Astrocyte (in vitro differentiated cells and primary cell): Measurements from ENCODE around the gene TAMALIN. TPM values are rescaled to one million over a fixed set of nuclear protein-coding genes. Genes with fewer than 3 reads are reported as not detected.
A peak's percentile ranks its signal among the peaks of the same experiment; 100 is the strongest.

Source experiments
- DNase-seq: peaks from one replicate; pipeline ENCODE4 v3.0.0-alpha.2; 2010; ENCODE audit warnings: low read depth
- FAIRE-seq: peaks from 2 replicates; lab custom pipeline; 2011; peaks lifted over from hg19 to GRCh38; lab: Jason Lieb, UNC
- H2AFZ ChIP-seq: 2 replicates; pipeline ENCODE4 v1.6.0; 2012; ENCODE audit warnings: low read depth, low read length, inconsistent platforms
- H3K27ac ChIP-seq: 2 replicates; pipeline ENCODE4 v1.5.1; 2011; ENCODE audit warnings: low read depth, low read length, inconsistent platforms
- H3K27me3 ChIP-seq: 2 replicates; pipeline ENCODE4 v1.6.0; 2011; ENCODE audit warnings: low read length, inconsistent platforms; ENCODE audit not compliant: insufficient read depth
- H3K36me3 ChIP-seq: 2 replicates; pipeline ENCODE4 v1.5.1; 2011; ENCODE audit warnings: low read length, inconsistent platforms; ENCODE audit not compliant: insufficient read depth
- H3K4me1 ChIP-seq: 2 replicates; pipeline ENCODE4 v1.5.1; 2011; ENCODE audit warnings: low read length, inconsistent platforms; ENCODE audit not compliant: insufficient read depth
- H3K4me2 ChIP-seq: 2 replicates; pipeline ENCODE4 v1.6.0; 2012; ENCODE audit warnings: low read length, inconsistent platforms
- H3K4me3 ChIP-seq: 2 replicates; pipeline ENCODE4 v1.5.1; 2011; ENCODE audit warnings: low read depth, mild to moderate bottlenecking, low read length, inconsistent platforms; ENCODE audit not compliant: insufficient read depth
- H3K79me2 ChIP-seq: 2 replicates; pipeline ENCODE4 v1.6.0; 2012; ENCODE audit warnings: mild to moderate bottlenecking, low read length, inconsistent platforms; ENCODE audit not compliant: insufficient read depth
- H3K9ac ChIP-seq: 2 replicates; pipeline ENCODE4 v1.6.0; 2012; ENCODE audit warnings: mild to moderate bottlenecking, low read length, inconsistent platforms
- H3K9me3 ChIP-seq: 2 replicates; pipeline ENCODE4 v1.5.1; 2012; ENCODE audit warnings: low read depth, mild to moderate bottlenecking, low read length, inconsistent platforms; ENCODE audit not compliant: insufficient read depth
- H4K20me1 ChIP-seq: 2 replicates; pipeline ENCODE4 v1.6.0; 2012; ENCODE audit warnings: low read length, inconsistent platforms; ENCODE audit not compliant: insufficient read depth
- H3K27ac Mint-ChIP-seq: one replicate; pipeline ENCODE4 v1.8.0; 2021; ENCODE audit warnings: mild to moderate bottlenecking, mixed read lengths; ENCODE audit not compliant: unreplicated experiment
- H3K27me3 Mint-ChIP-seq: one replicate; pipeline ENCODE4 v1.8.0; 2021; ENCODE audit warnings: low read depth, mixed read lengths; ENCODE audit not compliant: unreplicated experiment
- H3K36me3 Mint-ChIP-seq: one replicate; pipeline ENCODE4 v1.8.0; 2021; ENCODE audit warnings: low read depth, mixed read lengths; ENCODE audit not compliant: unreplicated experiment
- H3K4me1 Mint-ChIP-seq: one replicate; pipeline ENCODE4 v1.8.0; 2021; ENCODE audit warnings: low read depth, mixed read lengths; ENCODE audit not compliant: unreplicated experiment
- H3K4me3 Mint-ChIP-seq: one replicate; pipeline ENCODE4 v1.8.0; 2021; ENCODE audit warnings: mild to moderate bottlenecking, moderate library complexity, mixed read lengths; ENCODE audit not compliant: unreplicated experiment
- H3K9me3 Mint-ChIP-seq: one replicate; pipeline ENCODE4 v1.8.0; 2021; ENCODE audit warnings: mild to moderate bottlenecking, mixed read lengths; ENCODE audit not compliant: unreplicated experiment
- EZH2 ChIP-seq: IDR thresholded peaks from 2 replicates; pipeline ENCODE4 v1.6.1; 2012; ENCODE audit warnings: mild to moderate bottlenecking, low read length, inconsistent platforms; ENCODE audit not compliant: insufficient read depth
- total RNA-seq: library from RNA; stranded (reverse); gene quantifications from 2 replicates; pipeline ENCODE4 v1.2.1, GENCODE V29; 2021
- TF ChIP-seq, protein P1 (sequence below): IDR thresholded peaks from 2 replicates; pipeline ENCODE4 v1.5.1; 2011; ENCODE audit warnings: low read depth, mild to moderate bottlenecking, inconsistent platforms, low read length, moderate library complexity; ENCODE audit not compliant: insufficient read depth

The TAMALIN gene
- total RNA-seq, 1 donor from 2014 or later = 9.6 TPM

DNA sequence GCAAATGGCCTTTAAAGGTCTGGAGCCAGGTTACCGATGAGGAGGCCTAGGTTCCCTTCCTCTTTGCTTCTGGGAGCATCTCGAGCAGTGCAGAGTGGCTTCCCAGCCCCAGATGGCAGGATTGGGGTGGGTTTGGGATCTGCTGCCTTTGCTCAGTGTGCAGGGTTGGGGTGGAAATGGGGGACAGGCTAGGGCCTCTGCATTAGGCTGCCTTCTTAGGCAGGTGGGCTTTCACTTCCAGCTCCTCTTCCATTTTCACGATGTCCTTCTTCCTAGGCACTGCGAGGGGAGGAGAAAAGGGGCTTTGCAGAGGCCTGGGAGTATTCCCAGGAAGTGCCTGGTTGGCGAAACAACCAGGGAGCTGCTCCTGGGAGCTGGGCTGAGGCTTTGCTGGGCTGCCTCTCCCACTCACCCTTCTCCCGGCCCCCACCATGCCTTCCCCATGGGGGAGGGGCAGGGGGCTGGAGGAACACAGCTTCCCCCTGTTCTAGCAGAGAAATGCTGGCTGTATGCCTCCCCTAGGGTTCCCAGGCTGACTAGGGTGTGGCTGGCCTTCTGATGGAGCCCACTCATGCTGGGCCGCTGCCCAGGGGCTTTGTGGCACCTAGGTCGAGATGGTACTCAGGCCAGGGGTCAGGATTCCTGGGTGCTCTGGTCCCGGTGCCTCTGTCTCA, 46.9 kb downstream of the TAMALIN start:
- Mint-ChIP-seq H3K36me3 (no peaks in the 10 kb centered on the region), H3K9me3 (no peaks in the 10 kb centered on the region), H3K4me1 (peaks cover 4% of the 10 kb centered on the region), H3K27ac (no peak overlapping the region), H3K27me3 (peaks cover 26% of the 10 kb centered on the region), H3K4me3 (no peak overlapping the region)
- H4K20me1 ChIP-seq = peaks cover 32% of the 10 kb centered on the region
- peaks cover 14% of the 10 kb centered on the region for H3K4me1 ChIP-seq
- no peak overlapping the region for H3K4me3 ChIP-seq
- FAIRE-seq = no peak
- H3K79me2 ChIP-seq = no peaks in the 10 kb centered on the region
- H3K27ac ChIP-seq = no peak overlapping the region
- H2AFZ ChIP-seq = no peak overlapping the region
- TF ChIP-seq, protein P1, sequence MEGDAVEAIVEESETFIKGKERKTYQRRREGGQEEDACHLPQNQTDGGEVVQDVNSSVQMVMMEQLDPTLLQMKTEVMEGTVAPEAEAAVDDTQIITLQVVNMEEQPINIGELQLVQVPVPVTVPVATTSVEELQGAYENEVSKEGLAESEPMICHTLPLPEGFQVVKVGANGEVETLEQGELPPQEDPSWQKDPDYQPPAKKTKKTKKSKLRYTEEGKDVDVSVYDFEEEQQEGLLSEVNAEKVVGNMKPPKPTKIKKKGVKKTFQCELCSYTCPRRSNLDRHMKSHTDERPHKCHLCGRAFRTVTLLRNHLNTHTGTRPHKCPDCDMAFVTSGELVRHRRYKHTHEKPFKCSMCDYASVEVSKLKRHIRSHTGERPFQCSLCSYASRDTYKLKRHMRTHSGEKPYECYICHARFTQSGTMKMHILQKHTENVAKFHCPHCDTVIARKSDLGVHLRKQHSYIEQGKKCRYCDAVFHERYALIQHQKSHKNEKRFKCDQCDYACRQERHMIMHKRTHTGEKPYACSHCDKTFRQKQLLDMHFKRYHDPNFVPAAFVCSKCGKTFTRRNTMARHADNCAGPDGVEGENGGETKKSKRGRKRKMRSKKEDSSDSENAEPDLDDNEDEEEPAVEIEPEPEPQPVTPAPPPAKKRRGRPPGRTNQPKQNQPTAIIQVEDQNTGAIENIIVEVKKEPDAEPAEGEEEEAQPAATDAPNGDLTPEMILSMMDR = no peak
- TF ChIP-seq EZH2 = no peak
- H3K36me3 ChIP-seq = no peaks in the 10 kb centered on the region
- H3K9me3 ChIP-seq = no peaks in the 10 kb centered on the region
- H3K9ac ChIP-seq = no peak overlapping the region
- peak; percentile 23 for DNase-seq
- H3K4me2 ChIP-seq = no peak overlapping the region
- no peaks in the 10 kb centered on the region for H3K27me3 ChIP-seq

DNA sequence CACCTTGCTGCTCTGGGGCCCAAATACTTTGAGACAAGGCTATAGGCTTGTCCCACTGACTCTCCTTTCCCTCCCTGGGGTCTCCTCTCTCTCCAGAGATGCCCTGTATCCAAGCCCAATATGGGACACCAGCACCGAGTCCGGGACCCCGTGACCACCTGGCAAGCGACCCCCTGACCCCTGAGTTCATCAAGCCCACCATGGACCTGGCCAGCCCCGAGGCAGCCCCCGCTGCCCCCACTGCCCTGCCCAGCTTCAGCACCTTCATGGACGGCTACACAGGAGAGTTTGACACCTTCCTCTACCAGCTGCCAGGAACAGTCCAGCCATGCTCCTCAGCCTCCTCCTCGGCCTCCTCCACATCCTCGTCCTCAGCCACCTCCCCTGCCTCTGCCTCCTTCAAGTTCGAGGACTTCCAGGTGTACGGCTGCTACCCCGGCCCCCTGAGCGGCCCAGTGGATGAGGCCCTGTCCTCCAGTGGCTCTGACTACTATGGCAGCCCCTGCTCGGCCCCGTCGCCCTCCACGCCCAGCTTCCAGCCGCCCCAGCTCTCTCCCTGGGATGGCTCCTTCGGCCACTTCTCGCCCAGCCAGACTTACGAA, 47.6 kb downstream of the TAMALIN start:
- H3K27me3 ChIP-seq = no peaks in the 10 kb centered on the region
- no peak overlapping the region for H3K9ac ChIP-seq
- Mint-ChIP-seq H3K4me1 (peaks cover 4% of the 10 kb centered on the region), H3K27ac (no peak overlapping the region), H3K4me3 (no peak overlapping the region), H3K36me3 (no peaks in the 10 kb centered on the region), H3K9me3 (no peaks in the 10 kb centered on the region), H3K27me3 (peaks cover 23% of the 10 kb centered on the region)
- no peak overlapping the region for H3K27ac ChIP-seq
- FAIRE-seq (no peak), DNase-seq (no peak)
- TF ChIP-seq EZH2 = no peak
- TF ChIP-seq, protein P1 = no peak
- H3K9me3 ChIP-seq = no peaks in the 10 kb centered on the region
- no peaks in the 10 kb centered on the region for H3K79me2 ChIP-seq
- no peaks in the 10 kb centered on the region for H3K36me3 ChIP-seq
- no peak overlapping the region for H3K4me3 ChIP-seq
- H2AFZ ChIP-seq = no peak overlapping the region
- H3K4me2 ChIP-seq = no peak overlapping the region
- H4K20me1 ChIP-seq = peaks cover 32% of the 10 kb centered on the region
- peaks cover 14% of the 10 kb centered on the region for H3K4me1 ChIP-seq
